HG03460 (cell line): ENCODE results near the gene APRT.

Experiments used
- ATAC-seq: cut with Tn5 transposase; IDR thresholded peaks from one replicate; pipeline ENCODE4 v1.9.1; 2021; ENCODE audit not compliant: unreplicated experiment

The APRT gene

DNA sequence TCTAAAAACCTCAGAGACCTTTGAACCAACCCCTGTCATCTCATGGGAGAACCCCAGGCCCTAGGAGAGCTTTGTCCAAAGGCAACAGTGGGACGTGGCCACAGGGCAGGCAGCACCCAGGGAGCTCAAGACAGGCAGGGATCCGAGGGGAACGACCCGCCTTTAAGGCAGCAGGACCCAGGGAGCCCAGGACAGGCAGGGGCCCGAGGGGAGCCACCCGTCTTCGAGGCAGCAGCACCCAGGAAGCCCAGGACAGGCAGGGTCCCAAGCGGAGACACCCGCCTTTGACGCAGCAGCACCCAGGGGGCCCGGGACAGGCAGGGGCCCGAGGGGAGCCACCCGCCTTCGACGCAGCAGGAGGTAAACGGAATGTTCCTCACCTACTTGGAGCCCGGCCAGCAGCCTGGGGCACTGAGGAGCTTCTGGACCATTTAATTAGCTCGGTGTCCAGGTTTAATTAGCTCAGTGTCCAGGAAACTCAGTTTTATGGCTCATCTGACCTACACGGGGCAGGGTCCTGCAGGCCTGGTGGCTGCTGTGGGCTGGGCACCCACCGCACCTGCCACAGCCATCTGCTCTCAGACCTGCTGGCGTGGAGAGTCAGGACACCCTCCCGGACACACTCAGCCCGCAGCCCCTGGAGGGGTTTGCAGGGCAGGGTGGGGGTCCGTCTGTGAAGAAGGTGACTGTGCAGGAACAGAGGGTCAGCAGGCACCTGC lies 51.1 kb downstream of the APRT start:
- no peak for ATAC-seq

DNA sequence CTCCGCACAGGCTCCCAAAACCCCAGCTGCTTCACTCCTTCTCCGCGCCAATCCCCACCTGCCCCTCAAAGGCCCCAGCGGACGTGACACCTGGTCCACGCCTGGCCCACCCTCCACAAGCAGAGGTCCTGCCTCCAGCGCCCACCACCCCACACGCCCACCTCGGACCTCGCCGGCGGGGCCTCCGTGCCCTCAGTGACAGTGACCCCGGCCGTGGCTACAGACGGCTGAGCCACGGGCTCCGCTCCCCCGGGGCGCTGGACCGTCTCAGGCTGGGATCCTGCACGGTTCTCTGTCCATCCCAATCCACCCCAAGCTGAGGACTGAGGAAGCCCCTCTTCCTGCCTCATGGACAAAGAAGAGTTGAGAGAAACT lies 51.8 kb downstream of the APRT start:
- no peak for ATAC-seq
